Measurements from ENCODE around the gene TANC1.

DNA sequence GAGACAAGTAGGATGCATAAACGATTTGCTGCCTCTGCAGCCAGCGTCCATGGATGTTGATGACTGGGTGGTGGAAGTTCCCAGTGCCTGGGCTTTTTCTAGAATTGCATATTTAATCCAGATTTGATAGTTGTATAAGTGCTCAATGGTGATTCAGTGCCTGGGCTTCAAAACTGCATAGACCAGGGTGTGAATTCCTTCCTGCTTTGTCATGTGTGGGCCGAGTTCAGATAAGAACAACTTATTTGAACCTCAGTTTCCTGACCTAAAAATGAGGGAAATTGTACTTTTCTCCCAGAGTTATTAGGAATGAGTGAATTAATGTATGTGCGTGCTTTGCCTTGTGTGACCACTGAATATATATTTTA, 163.5 kb downstream of the TANC1 start:
- TF ChIP-seq POLR2AphosphoS5 (IDR thresholded peaks at IDR 0.05; ENCODE audit: low read depth, low read length) (no peak), POLR2A (IDR thresholded peaks at IDR 0.05; ENCODE audit: low read depth, low read length) (no peak), TAF1 (IDR thresholded peaks at IDR 0.05; ENCODE audit: borderline replicate concordance, low read depth, low read length) (no peak)

All from GM12892 (cell line).